ENCODE data around the gene TUBGCP6.
A peak's percentile ranks its signal among the peaks of the same experiment; 100 is the strongest.

The TUBGCP6 gene, protein sequence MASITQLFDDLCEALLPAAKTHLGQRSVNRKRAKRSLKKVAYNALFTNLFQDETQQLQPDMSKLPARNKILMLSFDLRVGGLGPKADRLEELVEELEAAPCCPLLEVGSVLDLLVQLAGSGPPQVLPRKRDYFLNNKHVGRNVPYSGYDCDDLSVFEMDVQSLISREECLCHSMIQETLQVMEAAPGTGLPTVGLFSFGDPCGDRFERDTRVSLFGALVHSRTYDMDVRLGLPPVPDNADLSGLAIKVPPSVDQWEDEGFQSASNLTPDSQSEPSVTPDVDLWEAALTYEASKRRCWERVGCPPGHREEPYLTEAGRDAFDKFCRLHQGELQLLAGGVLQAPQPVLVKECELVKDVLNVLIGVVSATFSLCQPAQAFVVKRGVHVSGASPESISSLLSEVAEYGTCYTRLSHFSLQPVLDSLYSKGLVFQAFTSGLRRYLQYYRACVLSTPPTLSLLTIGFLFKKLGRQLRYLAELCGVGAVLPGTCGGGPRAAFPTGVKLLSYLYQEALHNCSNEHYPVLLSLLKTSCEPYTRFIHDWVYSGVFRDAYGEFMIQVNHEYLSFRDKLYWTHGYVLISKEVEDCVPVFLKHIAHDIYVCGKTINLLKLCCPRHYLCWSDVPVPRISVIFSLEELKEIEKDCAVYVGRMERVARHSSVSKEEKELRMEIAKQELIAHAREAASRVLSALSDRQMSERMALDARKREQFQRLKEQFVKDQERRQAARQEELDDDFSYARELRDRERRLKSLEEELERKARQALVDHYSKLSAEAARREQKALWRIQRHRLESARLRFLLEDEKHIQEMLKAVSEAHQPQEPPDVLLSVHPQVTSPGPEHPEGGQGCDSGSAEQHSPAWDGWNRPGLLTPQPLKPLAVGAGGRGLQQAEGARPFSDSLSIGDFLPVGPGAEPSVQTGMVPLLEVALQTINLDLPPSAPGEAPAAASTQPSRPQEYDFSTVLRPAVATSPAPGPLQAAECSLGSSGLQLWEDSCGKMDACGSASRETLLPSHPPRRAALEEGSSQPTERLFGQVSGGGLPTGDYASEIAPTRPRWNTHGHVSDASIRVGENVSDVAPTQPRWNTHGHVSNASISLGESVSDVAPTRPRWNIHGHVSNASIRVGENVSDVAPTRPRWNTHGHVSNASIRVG (N-terminal part only)

GRCh38 chr22:50244420-50245213 is at the start of gene TUBGCP6:
TUBGCP6 (minus strand) TSS chr22:50245023; CDS start chr22:50244459, 564 bp downstream.
- DNase-seq (ENCODE audit: low read depth): peak; percentile 93

GRCh38 chr22:50294319-50294656 is 49.5 kb upstream of the TUBGCP6 start:
- no peak for DNase-seq (ENCODE audit: low read depth)

- no peak for DNase-seq (ENCODE audit: low read depth)
Observed at GRCh38 chr22:50293441-50294318, 48.9 kb upstream of the TUBGCP6 start.

- DNase-seq (ENCODE audit: low read depth): no peak
Observed at GRCh38 chr22:50292643-50293440, 48.0 kb upstream of the TUBGCP6 start.

GRCh38 chr22:50289942-50290630 is 45.3 kb upstream of the TUBGCP6 start:
- DNase-seq (ENCODE audit: low read depth): no peak

- DNase-seq (ENCODE audit: low read depth): no peak
Observed at GRCh38 chr22:50289151-50289941, 44.5 kb upstream of the TUBGCP6 start.

DNA sequence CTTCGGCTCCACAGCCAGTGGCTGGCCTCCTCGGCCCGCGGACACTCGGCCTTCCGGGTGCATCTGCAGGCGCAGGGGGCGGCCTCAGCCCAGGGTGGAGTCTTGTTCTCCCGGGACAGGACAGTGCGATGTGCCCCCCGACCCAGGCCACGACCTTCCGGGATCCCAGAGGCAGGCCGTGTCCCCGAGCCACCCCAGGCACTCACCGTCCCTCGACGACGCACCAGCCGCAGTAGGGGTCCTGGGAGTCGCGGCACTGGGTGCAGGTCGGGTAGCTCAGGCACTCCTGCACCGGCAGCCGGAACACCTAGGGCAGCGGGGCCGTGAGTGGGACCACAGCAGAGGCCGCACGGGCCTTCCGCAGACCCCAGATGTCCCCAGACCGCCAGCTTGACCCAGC is 42.9 kb upstream of the TUBGCP6 start:
- no peak for DNase-seq (ENCODE audit: low read depth)

- no peak for DNase-seq (ENCODE audit: low read depth)
Observed at GRCh38 chr22:50286701-50287318, 42.0 kb upstream of the TUBGCP6 start.

GRCh38 chr22:50286275-50286674 is 41.5 kb upstream of the TUBGCP6 start:
- DNase-seq (ENCODE audit: low read depth): no peak

DNA sequence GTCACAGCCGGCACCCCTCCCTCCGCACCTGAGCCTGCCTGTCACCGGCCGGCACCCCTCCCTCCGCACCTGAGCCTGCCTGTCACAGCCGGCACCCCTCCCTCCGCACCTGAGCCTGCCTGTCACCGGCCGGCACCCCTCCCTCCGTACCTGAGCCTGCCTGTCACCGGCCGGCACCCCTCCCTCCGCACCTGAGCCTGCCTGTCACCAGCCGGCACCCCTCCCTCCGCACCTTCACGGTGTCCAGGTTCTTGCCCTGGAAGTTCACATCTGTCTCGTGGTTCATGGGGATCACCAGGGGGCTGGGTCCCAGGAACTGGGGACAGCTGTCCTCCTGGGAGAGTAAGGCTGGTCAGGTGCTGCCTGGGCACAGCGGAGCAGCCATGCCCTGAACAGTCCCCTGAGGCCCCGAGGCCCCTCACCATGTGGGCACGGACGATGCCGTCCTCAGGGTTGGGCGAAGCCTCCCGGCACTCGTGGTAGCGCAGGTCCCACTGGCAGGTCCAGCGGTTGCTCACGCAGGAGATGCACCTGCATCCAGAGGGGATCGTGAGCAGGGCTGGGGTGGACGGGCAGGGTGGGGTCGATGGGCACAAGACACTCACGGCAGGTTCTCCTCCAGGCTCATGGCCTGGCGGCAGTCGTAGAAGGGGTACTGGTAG is 40.9 kb upstream of the TUBGCP6 start:
- DNase-seq (ENCODE audit: low read depth): no peak

DNA sequence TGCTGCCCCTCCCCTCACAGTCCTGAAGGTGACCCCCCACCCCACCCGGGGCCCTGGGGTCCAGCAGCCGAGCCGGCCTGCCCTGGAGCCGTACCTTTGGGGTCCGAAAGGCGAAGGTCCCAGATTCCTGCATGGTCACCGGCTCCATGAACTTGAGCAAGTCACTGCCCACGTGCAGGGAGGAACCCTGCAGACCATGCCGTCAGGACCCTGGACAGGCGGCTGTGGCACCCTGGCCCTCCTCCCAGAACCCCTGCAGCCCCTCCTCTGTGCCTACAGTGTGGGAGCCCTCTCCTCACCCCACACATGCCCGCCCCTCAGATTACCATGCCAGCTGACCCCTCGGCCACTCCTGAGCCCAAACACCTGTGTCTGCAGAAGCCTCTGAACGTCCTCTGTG is 39.7 kb upstream of the TUBGCP6 start:
- DNase-seq (ENCODE audit: low read depth): no peak

GRCh38 chr22:50283821-50284220 is 39.0 kb upstream of the TUBGCP6 start:
- DNase-seq (ENCODE audit: low read depth): no peak

DNA sequence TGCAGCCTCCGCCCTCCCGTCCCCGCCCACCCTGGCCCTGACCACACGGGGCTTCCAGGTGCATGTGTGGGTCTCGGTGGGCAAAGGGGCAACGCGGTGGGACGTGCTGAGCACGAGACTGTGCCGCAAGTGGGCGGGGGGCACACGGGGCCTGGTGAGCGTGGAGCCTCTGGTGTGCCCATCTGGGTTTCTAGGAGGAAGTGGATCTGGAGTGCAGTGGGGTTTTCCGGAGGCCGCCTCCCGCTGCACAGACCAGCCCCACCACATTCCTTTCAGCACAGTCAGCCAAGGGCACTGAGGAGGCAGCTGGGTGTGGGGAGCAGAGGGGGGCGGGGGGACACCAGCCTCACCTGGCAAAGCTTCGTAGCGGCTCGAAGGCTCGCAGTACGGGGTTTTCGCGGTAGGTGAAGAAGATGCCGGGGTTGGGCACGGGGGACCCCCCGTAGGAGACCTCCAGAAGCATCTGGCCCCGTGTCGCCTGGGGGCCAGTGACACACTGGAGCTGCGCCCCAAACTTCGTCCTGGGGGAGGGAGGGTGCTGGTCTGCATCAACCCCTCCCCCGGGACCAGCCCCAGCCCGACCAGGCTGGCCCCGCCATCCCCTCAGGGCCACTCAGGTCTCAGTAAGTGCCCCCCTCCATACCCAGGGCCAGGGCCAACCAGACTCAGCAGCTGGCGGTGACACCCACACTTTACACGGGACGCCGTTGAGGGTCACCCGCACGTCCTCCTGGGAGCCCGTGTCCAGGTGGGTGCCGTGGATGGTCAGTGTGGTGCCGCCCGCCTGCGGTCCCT is 37.7 kb upstream of the TUBGCP6 start:
- no peak for DNase-seq (ENCODE audit: low read depth)

- DNase-seq (ENCODE audit: low read depth): no peak
Observed at GRCh38 chr22:50281957-50282356, 37.1 kb upstream of the TUBGCP6 start.

DNA sequence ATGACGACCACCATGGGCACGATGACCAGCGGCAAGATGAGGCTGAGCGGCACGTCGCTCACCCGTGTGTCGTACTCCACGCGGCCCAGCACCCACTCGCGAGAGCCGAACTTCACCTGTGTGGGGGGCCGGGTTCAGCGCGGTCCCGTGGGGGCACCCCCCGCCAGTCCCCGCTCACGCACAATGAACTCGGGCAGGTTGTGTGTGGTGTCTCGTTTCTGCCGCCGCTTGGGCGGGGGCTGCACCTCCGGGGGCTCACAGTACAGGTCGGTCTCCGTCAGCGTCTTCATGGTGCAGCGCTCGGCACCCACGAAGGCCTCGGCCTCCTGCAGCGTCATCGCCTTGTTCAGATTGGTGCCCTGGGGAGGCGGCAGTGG is 36.5 kb upstream of the TUBGCP6 start:
- no peak for DNase-seq (ENCODE audit: low read depth)

GRCh38 chr22:50280708-50281383 is 36.0 kb upstream of the TUBGCP6 start:
- DNase-seq (ENCODE audit: low read depth): no peak
